SK-N-MC (cell line): ENCODE data around the gene COPE.

Source experiments
- EZH2 ChIP-seq: fragments of 200-600 bp; sonication (generic); IDR thresholded peaks from one replicate; pipeline ENCODE4 v1.6.1; 2017; ENCODE audit warnings: antibody characterized with exemption
- FOXP2 ChIP-seq: optimal IDR thresholded peaks from 2 replicates; pipeline ENCODE3; 2011; ENCODE audit warnings: mild to moderate bottlenecking, moderate library complexity; ENCODE audit not compliant: insufficient read depth; ENCODE audit errors: extremely low read length, control extremely low read depth
- POLR2AphosphoS5 ChIP-seq: IDR thresholded peaks from 2 replicates; pipeline ENCODE4 v1.6.1; 2012; ENCODE audit warnings: mild to moderate bottlenecking, low read depth, low read length, borderline replicate concordance

- TF ChIP-seq EZH2 (no peak), POLR2AphosphoS5 (no peak), FOXP2 (no peak)
Measured at GRCh38 chr19:18966307-18966706, 47.1 kb upstream of the COPE start.
